Germinal center (tissue), 1 donor: ENCODE measurements around the gene CYFIP1.

Source experiments
- DNase-seq: peaks from one replicate; pipeline ENCODE4 v3.0.0; 2012; ENCODE audit warnings: mixed read lengths, low spot score

Gene CYFIP1

DNA sequence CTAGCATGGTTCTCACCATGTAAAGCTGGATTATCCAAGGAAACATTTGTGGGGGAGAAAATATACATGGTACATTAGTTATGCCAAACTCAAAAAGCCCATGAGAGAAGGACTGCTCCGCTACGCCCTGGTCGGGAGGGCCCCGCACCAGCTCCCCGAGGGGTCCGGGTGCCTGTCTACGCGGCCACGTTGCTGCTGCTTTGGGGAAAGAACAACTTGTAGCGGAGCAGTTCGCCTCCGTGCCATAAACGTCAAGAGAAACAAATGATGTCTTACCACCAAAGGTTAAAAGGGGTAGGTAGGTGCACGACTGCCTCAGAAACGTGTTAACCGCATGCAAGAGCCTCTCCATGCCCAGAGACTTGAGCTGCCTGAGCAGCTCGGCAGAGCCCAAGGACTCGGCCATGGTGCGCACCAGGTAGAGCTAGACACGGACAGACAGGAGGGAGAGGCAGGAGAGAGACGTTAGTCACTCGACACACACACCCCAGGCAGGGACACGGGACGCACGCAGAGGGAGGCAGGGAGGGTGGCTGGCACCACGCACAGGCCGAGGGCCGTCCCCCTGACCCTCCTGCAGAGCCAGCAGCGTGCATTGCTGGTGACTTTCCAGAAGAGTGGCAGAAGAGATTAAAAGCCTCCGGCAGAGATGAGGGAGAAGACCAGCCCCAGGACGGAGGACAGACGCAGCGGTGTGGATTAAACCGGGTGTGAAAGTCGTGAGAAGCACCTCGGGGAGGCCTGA, 63.4 kb downstream of the CYFIP1 start:
- DNase-seq = no peak

DNA sequence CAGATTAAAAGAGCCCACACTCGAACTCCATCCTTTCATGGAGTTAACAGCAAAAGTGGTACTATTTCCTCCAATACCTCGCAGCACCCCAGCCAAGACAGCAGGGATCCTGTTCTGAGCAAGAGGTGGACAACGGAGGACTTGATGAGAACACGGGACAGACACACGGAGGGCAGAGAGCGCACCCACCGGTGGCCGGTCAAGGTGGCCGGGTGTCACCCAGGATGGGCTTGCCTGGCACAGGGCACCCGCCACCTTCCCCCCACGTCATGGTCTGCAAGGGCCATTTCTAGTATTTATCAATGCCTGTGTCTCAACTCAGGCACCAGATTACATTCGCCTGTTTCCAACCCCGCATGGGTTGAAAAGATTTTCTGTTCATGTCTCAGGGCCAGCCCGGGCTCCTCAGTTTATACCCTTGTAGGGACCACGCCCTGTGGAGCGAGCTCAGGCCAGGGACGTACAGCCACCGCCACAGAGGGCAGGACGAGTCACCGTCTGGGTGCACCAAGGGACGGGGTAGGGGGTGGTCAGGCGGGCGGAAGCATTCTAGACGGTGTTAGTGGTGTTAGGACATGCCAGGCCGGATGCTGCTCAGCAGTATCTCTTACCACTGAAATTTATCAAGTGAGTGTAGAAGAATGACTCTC, 64.2 kb downstream of the CYFIP1 start:
- no peak for DNase-seq

DNA sequence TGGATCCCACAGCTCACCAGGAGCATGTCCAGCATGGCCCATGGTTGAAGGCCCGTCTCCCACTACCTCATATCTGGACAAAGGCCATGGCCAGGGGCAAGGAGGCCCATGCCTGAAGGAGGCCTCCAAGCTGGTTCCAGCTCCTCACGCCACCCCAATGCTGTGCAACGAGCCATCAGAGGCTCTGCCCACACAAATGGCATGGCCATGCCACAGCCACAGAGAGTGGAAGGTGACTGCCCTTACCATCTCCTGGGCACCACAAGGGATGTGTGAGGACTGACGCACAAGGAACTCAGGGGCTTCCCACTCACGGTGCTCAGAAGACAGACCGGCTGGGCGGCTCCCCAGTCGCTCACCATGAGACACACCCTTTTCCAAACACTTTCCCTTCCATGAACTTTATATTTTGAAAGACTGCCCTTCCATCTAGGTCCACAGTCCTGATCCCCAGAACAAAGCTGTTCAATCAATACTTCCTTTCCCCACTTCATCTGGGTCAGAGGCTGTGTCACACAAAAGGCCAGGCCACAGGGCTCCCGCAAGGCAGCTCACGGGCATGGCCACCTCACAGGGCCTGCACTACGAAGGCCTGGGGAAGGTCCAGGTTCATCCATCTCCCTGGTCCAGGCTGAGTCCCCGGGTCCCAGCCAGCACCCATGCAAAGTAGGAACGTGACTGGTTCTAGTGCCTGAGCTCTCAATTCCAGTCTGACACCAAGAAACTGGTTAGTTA, 66.4 kb downstream of the CYFIP1 start:
- no peak for DNase-seq

DNA sequence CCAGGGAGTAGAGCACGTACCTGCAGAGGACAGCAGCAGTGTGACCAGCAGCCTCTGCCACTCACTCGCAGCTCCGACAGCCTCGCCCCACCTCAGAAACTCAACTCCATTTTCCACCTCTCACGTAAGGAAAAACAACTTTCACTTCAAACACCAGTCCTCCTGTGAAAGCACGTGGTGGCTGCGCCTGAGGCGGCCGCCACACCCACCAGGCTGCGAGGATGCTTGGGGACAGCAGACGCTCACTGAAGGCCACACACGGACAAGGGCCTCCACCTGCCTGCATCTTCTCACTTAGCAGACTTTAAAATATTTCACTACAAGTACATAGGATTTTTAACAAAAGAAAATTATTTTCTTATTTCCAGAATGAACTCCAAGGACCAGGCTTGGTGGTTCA, 67.9 kb downstream of the CYFIP1 start:
- no peak for DNase-seq

DNA sequence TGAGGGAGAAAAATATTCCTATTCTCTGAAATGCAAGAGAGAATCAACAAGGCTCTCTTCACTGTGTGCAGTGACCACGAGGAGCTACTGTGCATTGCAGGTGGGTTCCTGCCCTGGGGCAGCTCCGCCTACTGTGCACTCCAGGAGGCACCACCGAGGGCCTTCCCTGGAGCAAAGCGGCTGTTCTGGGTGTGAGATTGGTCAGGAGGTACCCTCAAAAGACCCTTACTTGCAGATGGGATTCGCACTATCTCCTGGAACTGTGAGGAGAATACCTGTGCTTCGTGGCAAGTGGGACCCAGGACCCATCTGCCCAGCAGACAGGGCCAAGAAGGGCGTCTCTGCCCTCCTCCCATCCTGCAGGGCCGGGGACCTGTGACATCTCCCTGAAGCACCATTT, 68.9 kb downstream of the CYFIP1 start:
- no peak for DNase-seq

DNA sequence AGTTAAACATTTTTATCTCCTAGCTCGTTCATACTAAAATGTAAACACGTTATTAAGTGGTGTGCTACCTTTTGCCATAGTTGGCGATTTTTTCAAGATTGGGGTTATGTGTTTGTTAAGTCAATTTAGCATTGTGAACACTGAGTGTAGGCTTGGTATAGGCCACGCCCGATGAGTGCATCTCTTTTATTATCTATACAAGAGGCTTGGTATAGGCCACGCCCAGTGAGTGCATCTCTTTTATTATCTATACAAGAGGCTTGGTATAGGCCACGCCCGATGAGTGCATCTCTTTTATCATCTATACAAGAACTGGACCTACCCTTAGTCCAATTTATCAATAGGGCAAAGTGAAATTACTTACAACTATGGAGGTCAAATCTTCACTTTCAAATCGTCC, 71.3 kb downstream of the CYFIP1 start:
- no peak for DNase-seq

DNA sequence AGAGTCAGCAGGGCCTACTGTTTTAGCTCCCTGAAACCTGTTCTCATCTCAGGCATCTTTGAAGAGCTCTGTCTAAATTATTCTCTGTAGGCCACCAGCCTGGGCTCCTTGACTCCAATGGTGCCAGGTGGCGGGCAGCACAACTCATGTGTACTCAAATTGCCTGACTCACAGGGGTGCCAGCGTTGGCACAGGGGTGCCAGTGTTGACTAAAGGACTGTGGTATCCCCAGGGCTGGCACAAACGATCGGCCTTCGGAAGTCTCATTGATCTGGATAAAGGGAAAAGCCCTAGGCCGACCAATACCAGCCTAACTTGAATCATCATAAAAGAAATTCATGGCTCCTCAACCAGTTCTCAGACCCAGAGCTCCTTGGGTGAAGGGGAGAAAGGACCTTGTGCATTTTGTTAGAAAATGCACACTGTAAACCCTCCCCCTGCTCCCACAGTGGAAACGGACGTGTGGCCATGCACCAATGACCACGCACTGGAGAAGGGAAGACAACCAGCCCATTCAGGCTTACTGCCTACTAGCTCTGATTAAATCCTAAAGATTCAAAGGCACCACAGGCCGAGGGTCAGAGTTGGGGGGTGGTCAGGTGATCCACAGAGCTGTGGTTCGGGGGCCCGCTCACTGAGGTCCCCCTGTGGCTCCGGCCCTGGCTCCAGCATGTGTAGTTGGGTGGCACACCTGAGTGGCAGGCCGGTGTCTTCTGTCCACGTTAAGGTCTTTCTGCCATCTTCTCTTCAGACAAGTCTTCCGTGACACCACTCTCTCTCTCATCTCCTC, 72.8 kb downstream of the CYFIP1 start:
- no peak for DNase-seq

DNA sequence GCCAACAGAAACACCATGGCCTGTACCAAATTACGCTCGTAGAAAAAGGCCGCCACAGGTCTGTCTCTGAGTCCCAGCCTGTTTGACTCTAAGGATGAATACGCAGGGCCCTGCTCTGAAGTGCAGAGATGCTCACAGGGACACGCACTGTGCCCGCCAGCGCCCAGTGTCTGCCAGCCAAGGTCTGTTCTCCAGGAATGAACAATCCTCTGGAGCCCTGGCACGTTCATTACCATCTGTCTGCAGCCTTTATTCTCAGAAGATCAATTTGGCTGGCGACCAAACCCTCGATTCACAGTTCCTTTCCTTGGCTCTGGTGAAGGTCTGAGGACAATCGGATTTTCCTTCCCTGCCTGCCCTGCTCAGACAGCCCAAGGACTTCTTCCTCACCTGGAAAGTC, 75.4 kb downstream of the CYFIP1 start:
- no peak for DNase-seq

DNA sequence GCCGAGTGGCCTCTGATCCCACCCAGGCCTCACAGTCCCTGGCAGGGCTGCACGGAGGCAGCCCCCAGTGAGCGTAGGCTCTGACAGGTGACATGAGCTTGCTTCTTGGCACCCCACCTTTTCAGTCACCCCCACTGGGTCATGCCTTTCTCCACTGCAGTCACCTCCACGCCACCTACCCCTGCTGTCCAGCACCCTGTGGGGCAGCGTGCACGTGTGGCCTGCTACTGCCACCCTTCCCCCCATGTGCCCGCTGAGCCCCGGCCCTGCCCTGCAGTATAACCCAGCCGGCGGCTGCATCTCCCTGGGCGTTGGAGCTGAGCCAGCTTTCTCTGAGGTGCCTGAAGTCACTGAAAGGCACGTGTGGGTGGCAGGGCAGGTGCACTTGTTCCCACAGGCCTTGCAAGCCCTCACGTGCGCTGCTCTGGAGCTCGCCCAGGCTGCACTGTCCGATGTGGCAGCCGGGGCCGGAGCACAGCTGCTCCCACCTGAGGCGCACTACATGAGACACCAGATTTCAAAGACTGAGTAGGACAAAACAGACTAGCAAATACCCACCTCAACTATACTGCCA, 76.1 kb downstream of the CYFIP1 start:
- DNase-seq = no peak

DNA sequence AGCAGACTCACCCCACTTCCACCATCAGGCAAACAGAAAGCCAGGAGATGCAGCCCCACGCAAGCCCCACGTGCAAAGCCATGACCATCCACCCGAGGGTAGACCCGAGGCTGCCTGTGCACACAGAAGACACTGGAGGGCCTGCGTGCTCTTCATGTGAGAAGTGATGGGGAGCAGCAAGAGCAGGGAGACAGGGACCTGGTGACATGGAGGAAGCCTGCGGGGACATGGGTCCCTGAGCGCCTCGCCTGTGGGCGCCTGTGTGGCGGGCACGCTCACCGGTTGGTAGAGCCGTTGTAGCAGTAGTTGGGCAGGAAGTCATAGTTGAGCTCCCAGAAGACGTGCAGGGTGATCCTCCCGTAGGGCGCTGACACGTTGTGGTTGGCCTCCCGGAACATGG, 76.7 kb downstream of the CYFIP1 start:
- DNase-seq = no peak

DNA sequence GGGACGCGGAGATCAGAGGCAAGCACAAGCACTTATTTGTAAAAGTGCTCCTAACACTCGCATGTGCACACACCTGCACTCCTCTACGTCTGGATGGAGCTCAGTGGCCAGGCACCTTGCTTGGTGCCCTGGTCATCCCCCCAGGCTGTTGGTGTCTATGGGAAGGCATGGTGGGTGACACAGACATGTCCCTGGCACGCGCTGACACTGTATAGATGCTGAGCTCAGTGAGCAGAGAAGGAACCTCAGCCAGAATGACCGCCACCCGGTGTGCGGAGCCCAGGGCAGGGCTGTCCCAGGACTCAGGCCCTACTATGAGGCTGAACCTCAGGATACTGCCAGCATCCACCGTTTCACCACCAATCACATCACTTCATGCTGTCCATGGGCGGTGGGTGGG, 77.2 kb downstream of the CYFIP1 start:
- DNase-seq = no peak

DNA sequence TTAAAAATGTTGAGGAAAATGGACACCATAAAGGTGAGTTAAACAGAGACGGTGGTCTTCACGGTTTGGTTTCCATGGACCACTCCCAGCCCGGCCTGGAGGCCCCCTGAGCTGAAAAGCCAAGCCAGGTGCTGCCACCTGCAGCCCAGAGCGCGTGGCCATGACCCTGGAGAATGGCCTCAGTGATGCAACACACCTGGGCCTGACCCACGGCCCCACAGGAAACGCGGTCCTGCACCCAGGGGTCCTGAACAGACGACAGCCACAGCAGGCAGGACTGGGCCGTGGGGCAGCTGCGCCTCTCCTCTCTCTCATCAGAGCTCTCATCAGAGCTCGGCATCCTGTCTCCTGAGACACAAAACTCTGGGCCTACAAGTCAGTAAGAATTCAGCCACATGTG, 77.6 kb downstream of the CYFIP1 start:
- no peak for DNase-seq

DNA sequence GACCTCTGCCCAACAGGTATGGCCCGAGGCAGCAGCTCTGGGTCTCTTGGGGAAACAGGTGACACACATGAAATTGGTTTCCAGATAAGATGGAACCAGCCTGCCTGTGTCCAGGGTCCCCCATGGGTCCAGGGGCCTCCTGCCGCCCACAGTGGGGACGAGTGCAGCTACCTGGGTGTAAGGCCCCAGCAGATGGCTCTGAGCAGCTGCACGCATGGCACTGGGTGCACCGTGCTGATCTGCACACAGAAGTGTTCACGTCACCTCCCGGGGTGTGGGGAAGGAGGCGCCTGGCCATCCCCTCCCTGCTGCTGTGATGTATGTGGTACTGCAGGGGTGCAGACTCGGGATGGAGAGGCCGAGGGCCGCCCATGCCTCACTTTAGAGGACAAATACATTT, 78.1 kb downstream of the CYFIP1 start:
- DNase-seq = no peak

DNA sequence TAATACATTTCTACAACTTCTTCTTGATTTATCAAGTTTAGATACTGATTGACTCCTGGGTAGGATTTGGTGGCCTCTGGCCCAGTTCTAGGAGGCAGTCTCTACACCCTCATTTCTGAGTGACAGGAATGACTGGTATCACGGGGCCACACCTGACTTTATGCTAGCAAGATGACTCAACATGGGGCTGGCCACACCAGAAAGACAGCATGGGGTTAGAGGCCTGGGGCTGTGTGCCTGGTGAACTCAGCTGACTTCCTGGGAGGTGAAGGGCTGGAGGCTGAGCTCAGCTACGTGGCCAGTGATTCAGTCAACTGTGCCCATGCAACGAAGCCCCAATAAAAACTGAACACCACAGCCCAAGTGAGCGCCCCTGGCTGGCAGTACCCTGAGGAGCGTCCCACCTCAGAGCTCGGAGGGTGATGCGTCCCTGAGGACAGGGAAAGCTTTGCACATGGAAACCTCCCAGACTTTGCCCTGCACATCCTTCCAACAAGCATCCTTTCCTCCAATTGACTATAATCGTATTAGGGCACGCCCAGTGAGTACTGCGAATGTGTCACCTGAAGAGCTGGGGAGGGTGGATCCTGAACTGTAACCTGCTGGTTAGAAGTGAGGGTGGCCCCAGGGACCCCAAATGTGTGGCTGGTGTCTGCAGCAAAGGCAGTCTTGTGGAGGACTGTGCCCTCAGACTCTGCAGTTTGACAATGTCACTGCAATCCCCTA, 84.5 kb downstream of the CYFIP1 start:
- DNase-seq = no peak

DNA sequence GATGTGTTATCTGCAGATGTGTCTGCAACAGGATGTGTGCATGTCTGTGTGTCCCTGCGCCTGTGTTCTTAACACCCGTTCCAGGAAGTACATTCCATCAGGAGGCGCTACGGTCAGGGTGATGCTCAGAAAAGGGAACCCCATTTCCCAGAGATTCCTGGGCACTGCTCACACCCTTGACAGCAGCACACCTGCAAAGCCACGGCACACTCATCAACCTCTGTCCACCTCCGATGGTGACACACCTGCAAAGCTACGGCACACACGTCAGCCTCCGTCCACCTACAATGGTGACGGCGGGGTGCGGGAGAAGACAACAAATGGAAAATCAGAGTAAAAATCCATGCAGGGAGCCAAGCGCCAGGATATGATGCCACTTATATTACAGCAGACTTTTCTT, 86.3 kb downstream of the CYFIP1 start:
- no peak for DNase-seq

DNA sequence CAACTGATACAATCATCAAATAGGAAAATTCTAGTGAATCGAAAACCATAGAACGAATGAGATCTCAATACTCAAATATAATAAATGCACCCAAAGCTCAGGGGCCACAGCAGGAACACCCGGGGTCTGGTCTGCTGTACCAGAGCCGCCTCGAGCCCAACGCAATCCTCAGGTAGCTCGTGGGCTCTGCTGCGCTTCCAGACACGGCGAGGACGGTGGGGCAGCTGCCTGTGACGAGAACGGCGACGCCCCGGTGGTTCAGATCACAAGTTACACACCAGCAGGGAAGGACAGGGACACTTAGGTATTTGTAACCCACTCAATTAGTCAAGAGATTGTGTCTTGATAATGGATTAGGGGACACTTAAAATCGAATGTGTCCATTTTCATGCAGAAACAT, 87.1 kb downstream of the CYFIP1 start:
- DNase-seq = no peak

DNA sequence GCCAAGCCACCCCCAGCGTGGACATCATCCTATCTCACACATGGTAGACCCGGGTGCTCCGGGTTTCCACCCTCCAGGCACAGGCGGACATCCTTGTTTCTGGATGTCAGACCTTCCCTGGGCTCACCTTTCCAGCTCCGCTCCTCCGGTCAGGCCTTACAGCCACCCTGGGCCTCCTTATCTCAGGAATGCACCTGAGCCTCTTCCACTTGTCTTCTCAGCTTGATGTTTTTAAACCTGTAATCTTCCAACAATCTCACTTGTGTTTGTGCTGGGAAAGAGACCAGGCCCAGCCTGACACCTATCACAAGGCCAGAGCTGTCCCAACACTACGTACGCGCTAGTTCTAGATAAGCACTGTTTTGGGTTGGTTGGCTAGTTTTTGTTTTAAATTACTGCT, 87.8 kb downstream of the CYFIP1 start:
- DNase-seq = no peak

DNA sequence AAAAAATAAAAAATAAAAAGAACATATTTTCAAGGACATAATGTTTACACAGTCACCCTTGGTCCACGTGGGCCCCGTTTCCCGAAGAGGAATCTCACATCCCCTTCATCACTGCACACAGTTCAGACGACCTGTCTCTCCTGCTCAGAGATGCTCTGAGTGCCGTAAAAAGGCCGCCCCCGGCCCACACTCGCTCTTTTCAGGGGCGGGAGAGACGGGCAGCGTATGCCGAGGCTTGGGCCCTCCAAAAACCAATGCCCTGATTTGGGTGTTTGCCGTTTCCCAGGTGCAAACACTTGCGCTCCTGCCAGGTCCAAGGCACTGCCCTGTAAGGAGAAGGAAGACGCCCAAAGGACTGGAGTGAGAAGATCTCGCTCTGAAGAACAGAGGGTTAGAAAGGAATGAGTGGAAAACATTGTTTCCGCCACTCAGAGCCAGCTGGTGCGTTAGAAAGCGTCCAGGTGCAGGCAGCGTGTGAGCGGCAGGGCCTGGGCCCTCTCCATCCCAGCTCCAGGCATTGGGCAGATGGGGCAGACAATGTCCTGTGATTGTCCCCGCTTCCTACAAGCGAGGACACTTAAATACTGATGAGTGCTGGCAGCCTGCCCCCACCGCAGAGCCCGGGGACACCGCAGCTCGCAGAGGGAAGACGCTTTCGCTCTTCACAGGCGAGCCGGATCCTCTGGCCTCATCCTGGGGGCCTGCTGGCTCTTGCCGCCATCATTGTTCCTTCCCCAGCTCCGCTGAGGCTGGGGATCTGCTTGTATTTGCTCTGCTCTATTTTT, 88.5 kb downstream of the CYFIP1 start:
- DNase-seq = no peak

DNA sequence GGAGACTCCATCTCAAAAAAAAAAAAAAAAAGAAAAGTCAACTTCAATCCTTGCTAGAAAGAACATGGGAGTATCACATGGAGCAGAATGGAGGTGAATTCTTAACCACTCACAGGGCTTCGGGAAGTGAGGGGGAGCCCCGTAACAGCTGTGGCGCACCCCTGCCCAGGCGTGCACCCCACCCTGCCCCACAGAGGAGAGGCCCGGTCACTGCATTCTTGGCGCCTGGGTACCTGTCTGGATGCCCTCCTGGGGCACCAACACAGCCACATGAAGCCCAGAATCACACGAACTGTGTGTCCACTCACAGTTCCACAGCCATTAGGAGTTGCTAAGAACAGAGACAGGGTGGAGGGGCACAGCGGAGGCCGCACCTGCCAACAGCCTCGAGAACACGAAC, 89.9 kb downstream of the CYFIP1 start:
- DNase-seq = no peak

DNA sequence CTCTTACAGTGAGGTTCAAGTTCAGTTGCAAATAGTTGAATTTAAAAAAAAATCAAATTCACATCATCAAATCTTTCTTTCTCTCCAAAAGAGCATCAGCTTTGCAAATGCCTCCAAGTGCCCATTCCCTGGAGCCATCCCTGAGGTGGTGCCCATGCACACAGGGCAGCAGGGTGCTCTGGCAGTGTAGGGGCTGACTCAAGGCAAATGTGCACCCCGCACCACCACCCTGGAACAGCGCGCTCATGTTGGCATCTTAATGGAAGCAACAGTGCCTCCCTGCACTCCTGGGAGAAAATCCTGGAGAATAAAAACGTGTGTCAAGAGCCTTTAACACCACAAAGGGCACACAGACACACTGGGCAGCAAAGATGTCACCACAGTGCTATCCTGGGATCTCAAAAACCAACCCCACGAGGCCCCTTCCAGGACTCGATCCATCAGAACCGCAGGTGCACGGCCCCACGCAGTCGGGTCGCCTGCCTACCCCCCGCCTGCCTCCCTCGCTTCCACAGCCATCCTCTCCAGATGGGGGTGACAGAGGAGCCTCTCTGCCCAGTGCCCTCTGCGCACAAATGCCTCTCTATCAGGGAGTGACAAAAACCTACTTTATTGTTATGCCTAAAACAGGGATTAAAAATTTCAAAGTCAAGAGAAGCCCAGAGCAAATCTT, 90.9 kb downstream of the CYFIP1 start:
- DNase-seq = no peak
